Fibroblast of skin of scalp (primary cell): ENCODE results near the gene POLA1.
A peak's percentile ranks its signal among the peaks of the same experiment; 100 is the strongest.

Source experiments
- DNase-seq: peaks from one replicate; pipeline ENCODE4 v3.0.0-alpha.2; 2013

Gene POLA1

GRCh38 chrX:24702362-24703184 is 8.9 kb downstream of the POLA1 start:
- no peak for DNase-seq

- DNase-seq = no peak
Measured at GRCh38 chrX:24703185-24703494, 9.4 kb downstream of the POLA1 start.

GRCh38 chrX:24718771-24719170 is 25.1 kb downstream of the POLA1 start:
- no peak for DNase-seq

GRCh38 chrX:24720036-24720435 is 26.3 kb downstream of the POLA1 start:
- no peak for DNase-seq

- DNase-seq = no peak
Measured at GRCh38 chrX:24728530-24728929, 34.8 kb downstream of the POLA1 start.

GRCh38 chrX:24732766-24733500 is 39.2 kb downstream of the POLA1 start:
- DNase-seq = no peak

- no peak for DNase-seq
Measured at GRCh38 chrX:24741330-24741729, 47.6 kb downstream of the POLA1 start.

- no peak for DNase-seq
Measured at GRCh38 chrX:24748196-24748595, 54.5 kb downstream of the POLA1 start.

GRCh38 chrX:24759786-24760185 is 66.1 kb downstream of the POLA1 start:
- no peak for DNase-seq

- peak; percentile 32 for DNase-seq
Measured at GRCh38 chrX:24760363-24761000, 66.8 kb downstream of the POLA1 start.

GRCh38 chrX:24761306-24761705 is 67.6 kb downstream of the POLA1 start:
- DNase-seq = no peak

GRCh38 chrX:24763989-24764388 is 70.3 kb downstream of the POLA1 start:
- no peak for DNase-seq

GRCh38 chrX:24767557-24767956 is 73.8 kb downstream of the POLA1 start:
- DNase-seq = no peak

GRCh38 chrX:24768556-24768955 is 74.8 kb downstream of the POLA1 start:
- no peak for DNase-seq

GRCh38 chrX:24774650-24775049 is 80.9 kb downstream of the POLA1 start:
- no peak for DNase-seq

- DNase-seq = no peak
Measured at GRCh38 chrX:24775891-24776290, 82.2 kb downstream of the POLA1 start.

- DNase-seq = no peak
Measured at GRCh38 chrX:24777660-24778059, 83.9 kb downstream of the POLA1 start.

GRCh38 chrX:24782011-24782410 is 88.3 kb downstream of the POLA1 start:
- no peak for DNase-seq

- no peak for DNase-seq
Measured at GRCh38 chrX:24789047-24789446, 95.3 kb downstream of the POLA1 start.

GRCh38 chrX:24790166-24790565 is 96.4 kb downstream of the POLA1 start:
- no peak for DNase-seq

GRCh38 chrX:24796204-24796603 is 102.5 kb downstream of the POLA1 start:
- DNase-seq = no peak

GRCh38 chrX:24799078-24799477 is 105.4 kb downstream of the POLA1 start:
- no peak for DNase-seq

- DNase-seq = no peak
Measured at GRCh38 chrX:24799565-24799964, 105.8 kb downstream of the POLA1 start.

GRCh38 chrX:24805201-24805600 is 111.5 kb downstream of the POLA1 start:
- no peak for DNase-seq
